ENCODE measurements around the gene RASL11B.

Gene RASL11B

GRCh38 chr4:52852711-52853110 is 9.4 kb upstream of the RASL11B start:
- DNase-seq (ENCODE audit: insufficient read length, low spot score), result no peak
- no peak for FAIRE-seq
- no peak for TF ChIP-seq POLR2A (IDR thresholded peaks at IDR 0.05; ENCODE audit: low read depth, low read length)

GRCh38 chr4:52853351-52853750 is 8.8 kb upstream of the RASL11B start:
- DNase-seq (ENCODE audit: insufficient read length, low spot score) (no peak), FAIRE-seq (no peak)

GRCh38 chr4:52856801-52857200 is 5.3 kb upstream of the RASL11B start:
- no peak for FAIRE-seq
- no peak for DNase-seq (ENCODE audit: insufficient read length, low spot score)
- TF ChIP-seq POLR2A (IDR thresholded peaks at IDR 0.05; ENCODE audit: low read depth, low read length), result no peak

More at GRCh38 chr4:52853351-52853750, 8.8 kb upstream of the RASL11B start:
- no peak for TF ChIP-seq POLR2A (IDR thresholded peaks at IDR 0.05; ENCODE audit: low read depth, low read length)

GRCh38 chr4:52860361-52860760 is 1.8 kb upstream of the RASL11B start:
- TF ChIP-seq POLR2A (IDR thresholded peaks at IDR 0.05; ENCODE audit: low read depth, low read length), result no peak
- FAIRE-seq, result no peak
- no peak for DNase-seq (ENCODE audit: insufficient read length, low spot score)

GRCh38 chr4:52861171-52861823 is 820 bp upstream of the RASL11B start:
- FAIRE-seq, result no peak
- DNase-seq (ENCODE audit: insufficient read length, low spot score), result no peak
- TF ChIP-seq POLR2A (IDR thresholded peaks at IDR 0.05; ENCODE audit: low read depth, low read length), result no peak

GRCh38 chr4:52862639-52863161 is 583 bp downstream of the RASL11B start:
- FAIRE-seq (no peak), DNase-seq (ENCODE audit: insufficient read length, low spot score) (no peak)
- TF ChIP-seq POLR2A (IDR thresholded peaks at IDR 0.05; ENCODE audit: low read depth, low read length), result no peak

- DNase-seq (ENCODE audit: insufficient read length, low spot score), result no peak
- FAIRE-seq, result no peak
- TF ChIP-seq POLR2A (IDR thresholded peaks at IDR 0.05; ENCODE audit: low read depth, low read length), result no peak
Observed at GRCh38 chr4:52863324-52863723, 1.2 kb downstream of the RASL11B start.

- TF ChIP-seq POLR2A (IDR thresholded peaks at IDR 0.05; ENCODE audit: low read depth, low read length), result no peak
- DNase-seq (ENCODE audit: insufficient read length, low spot score) (no peak), FAIRE-seq (no peak)
Observed at GRCh38 chr4:52864793-52865192, 2.7 kb downstream of the RASL11B start.

GRCh38 chr4:52865300-52865699 is 3.2 kb downstream of the RASL11B start:
- no peak for TF ChIP-seq POLR2A (IDR thresholded peaks at IDR 0.05; ENCODE audit: low read depth, low read length)
- no peak for DNase-seq (ENCODE audit: insufficient read length, low spot score)
- no peak for FAIRE-seq

- no peak for DNase-seq (ENCODE audit: insufficient read length, low spot score)
- TF ChIP-seq POLR2A (IDR thresholded peaks at IDR 0.05; ENCODE audit: low read depth, low read length), result no peak
- FAIRE-seq, result no peak
Observed at GRCh38 chr4:52866734-52867133, 4.6 kb downstream of the RASL11B start.

GRCh38 chr4:52867163-52867562 is 5.0 kb downstream of the RASL11B start:
- TF ChIP-seq POLR2A (IDR thresholded peaks at IDR 0.05; ENCODE audit: low read depth, low read length), result no peak
- DNase-seq (ENCODE audit: insufficient read length, low spot score) (no peak), FAIRE-seq (no peak)

GRCh38 chr4:52868133-52868532 is 6.0 kb downstream of the RASL11B start:
- DNase-seq (ENCODE audit: insufficient read length, low spot score) (no peak), FAIRE-seq (no peak)
- TF ChIP-seq POLR2A (IDR thresholded peaks at IDR 0.05; ENCODE audit: low read depth, low read length), result no peak

GRCh38 chr4:52869196-52869595 is 7.1 kb downstream of the RASL11B start:
- TF ChIP-seq POLR2A (IDR thresholded peaks at IDR 0.05; ENCODE audit: low read depth, low read length), result no peak; the same call in 1 of the 2 replicates
- FAIRE-seq, result no peak
- no peak for DNase-seq (ENCODE audit: insufficient read length, low spot score)

- no peak for FAIRE-seq
- DNase-seq (ENCODE audit: insufficient read length, low spot score), result no peak
- no peak for TF ChIP-seq POLR2A (IDR thresholded peaks at IDR 0.05; ENCODE audit: low read depth, low read length)
Observed at GRCh38 chr4:52869656-52870055, 7.5 kb downstream of the RASL11B start.

- FAIRE-seq (no peak), DNase-seq (ENCODE audit: insufficient read length, low spot score) (no peak)
- no peak for TF ChIP-seq POLR2A (IDR thresholded peaks at IDR 0.05; ENCODE audit: low read depth, low read length)
Observed at GRCh38 chr4:52870225-52870624, 8.1 kb downstream of the RASL11B start.

Measured in H54 (cell line).